ENCODE measurements around the gene PRKCE. TPM values are rescaled to one million over a fixed set of nuclear protein-coding genes. Genes with fewer than 3 reads are reported as not detected.

Gene PRKCE
- total and polyA plus RNA-seq, 2 donors (not counting 1 experiment from before 2014, with no cell fraction given) = 23.6 to 271 TPM

GRCh38 chr2:45902781-45903375 is 251.4 kb downstream of the PRKCE start:
- no peaks in the 10 kb centered on the region for H3K9me3 Mint-ChIP-seq (ENCODE audit: insufficient read depth)
- peaks cover 0 to 9% of the 10 kb centered on the region in 2 experiments for H3K36me3 ChIP-seq (replicated peaks in 1 of 2; ENCODE audit: control extremely low read depth in 1 of 2, control insufficient read depth in 1 of 2, extremely low read depth in 1 of 2, insufficient read depth in 2 of 2, low read length in 1 of 2)
- intact Hi-C loops (cut with micrococcal nuclease) = no loop called here
- no peak overlapping the region for H2AFZ ChIP-seq (ENCODE audit: insufficient read depth, low read depth, low read length, poor library complexity, severe bottlenecking)
- H3K9me3 ChIP-seq (ENCODE audit: control extremely low read depth in 1 of 3, control insufficient read depth in 2 of 3, insufficient read depth in 1 of 3, low read length in 2 of 3) = no peaks in the 10 kb centered on the region
- ATAC-seq (ENCODE audit: low read depth) (no peak), DNase-seq (no peak)
- no peak overlapping the region for H3K4me3 ChIP-seq (ENCODE audit: control extremely low read depth in 1 of 5, extremely low read depth in 1 of 5, insufficient read depth in 1 of 5, low read depth in 2 of 5, low read length in 4 of 5)
- ChIA-PET POLR2A (no interaction called here), CTCF (no interaction called here)
- H3K27me3 ChIP-seq (replicated peaks in 1 of 4; ENCODE audit: control extremely low read depth in 1 of 4, control insufficient read depth in 3 of 4, insufficient read depth in 4 of 4, low read length in 3 of 4) = no peaks in the 10 kb centered on the region
- H4K20me1 ChIP-seq (ENCODE audit: control insufficient read depth, insufficient read depth, low read length, poor library complexity, severe bottlenecking) = peaks cover 12% of the 10 kb centered on the region
- H3K79me2 ChIP-seq (ENCODE audit: control insufficient read depth, insufficient read depth, low read length) = peaks cover 47% of the 10 kb centered on the region
- peaks cover 9 to 23% of the 10 kb centered on the region in 2 donors for H3K4me1 ChIP-seq (ENCODE audit: control insufficient read depth in 2 of 2, insufficient read depth in 2 of 2, low read length in 2 of 2)
- peaks cover 48% of the 10 kb centered on the region for H3K4me1 Mint-ChIP-seq
- H3K27ac ChIP-seq (ENCODE audit: low read length in 2 of 2) = no peak overlapping the region
- no peak overlapping the region for H3K27ac Mint-ChIP-seq
- no peak for TF ChIP-seq CTCF (IDR thresholded peaks at IDR 0.05)
- no peak for TF ChIP-seq EZH2 (IDR thresholded peaks at IDR 0.05; ENCODE audit: borderline replicate concordance, insufficient read depth, low read depth, low read length, poor library complexity, severe bottlenecking)
- no peak overlapping the region for H3K4me2 ChIP-seq (replicated peaks; ENCODE audit: low read depth, low read length, poor library complexity, severe bottlenecking)
- 60% methylated on average over 1 of the region's 2 CpGs for WGBS (ENCODE audit: insufficient coverage)
- H3K4me3 Mint-ChIP-seq = no peak overlapping the region
- H3K9ac ChIP-seq (ENCODE audit: low read length) = no peak overlapping the region
- H3K27me3 Mint-ChIP-seq = no peaks in the 10 kb centered on the region

DNA sequence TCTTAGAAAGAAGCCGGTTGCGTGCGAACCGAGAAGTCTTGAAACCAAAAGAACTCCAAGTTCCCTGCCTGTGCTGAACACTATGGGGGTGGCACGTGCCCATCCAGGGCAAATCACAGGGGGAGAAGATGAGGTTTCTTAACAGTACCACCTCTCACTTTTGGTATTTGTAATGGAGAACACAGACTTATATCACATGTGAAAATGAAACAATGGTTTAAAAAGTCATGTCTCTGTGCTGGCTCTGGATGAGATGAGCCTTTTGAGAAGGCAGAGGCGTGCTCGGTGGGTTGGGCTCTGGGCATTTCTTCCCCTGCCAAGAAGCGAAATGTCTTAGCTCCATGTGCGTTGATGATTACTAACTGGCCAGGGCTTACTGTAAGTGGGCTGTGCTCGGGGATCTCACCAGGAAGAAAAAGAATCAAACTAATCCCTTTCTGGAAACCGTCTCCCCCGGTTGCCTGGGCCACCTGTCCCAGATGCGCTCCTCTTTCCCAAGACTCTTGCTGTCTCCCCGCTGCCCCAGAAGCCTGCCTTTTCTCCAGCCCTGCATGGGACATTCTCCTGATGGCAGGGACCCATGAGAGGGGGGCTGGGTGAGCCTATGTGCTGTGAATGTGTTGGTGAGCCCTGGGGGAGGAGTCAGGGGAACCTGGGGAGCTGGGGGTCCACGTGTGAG is 252.9 kb downstream of the PRKCE start:
- no peak overlapping the region for H3K27ac ChIP-seq (ENCODE audit: low read length in 2 of 2)
- no peak overlapping the region for H3K4me3 ChIP-seq (ENCODE audit: control extremely low read depth in 1 of 5, extremely low read depth in 1 of 5, insufficient read depth in 1 of 5, low read depth in 2 of 5, low read length in 4 of 5)
- intact Hi-C loops (cut with micrococcal nuclease) = no loop called here
- no peak for ATAC-seq (ENCODE audit: low read depth)
- no peaks in the 10 kb centered on the region for H4K20me1 ChIP-seq (ENCODE audit: control insufficient read depth, insufficient read depth, low read length, poor library complexity, severe bottlenecking)
- no peak overlapping the region for H2AFZ ChIP-seq (ENCODE audit: insufficient read depth, low read depth, low read length, poor library complexity, severe bottlenecking)
- TF ChIP-seq EZH2 (IDR thresholded peaks at IDR 0.05; ENCODE audit: borderline replicate concordance, insufficient read depth, low read depth, low read length, poor library complexity, severe bottlenecking) (no peak), CTCF (IDR thresholded peaks at IDR 0.05) (no peak)
- Mint-ChIP-seq H3K4me3 (no peak overlapping the region), H3K9me3 (ENCODE audit: insufficient read depth) (no peaks in the 10 kb centered on the region), H3K27me3 (no peaks in the 10 kb centered on the region), H3K27ac (no peak overlapping the region), H3K4me1 (peaks cover 56% of the 10 kb centered on the region)
- no peak overlapping the region for H3K9ac ChIP-seq (ENCODE audit: low read length)
- peaks cover 0 to 9% of the 10 kb centered on the region in 2 experiments for H3K36me3 ChIP-seq (replicated peaks in 1 of 2; ENCODE audit: control extremely low read depth in 1 of 2, control insufficient read depth in 1 of 2, extremely low read depth in 1 of 2, insufficient read depth in 2 of 2, low read length in 1 of 2)
- no peaks in the 10 kb centered on the region for H3K27me3 ChIP-seq (replicated peaks in 1 of 4; ENCODE audit: control extremely low read depth in 1 of 4, control insufficient read depth in 3 of 4, insufficient read depth in 4 of 4, low read length in 3 of 4)
- H3K4me2 ChIP-seq (replicated peaks; ENCODE audit: low read depth, low read length, poor library complexity, severe bottlenecking) = no peak overlapping the region
- ChIA-PET POLR2A (no interaction called here), CTCF (no interaction called here)
- 96% methylated on average over 13 of the region's 15 CpGs for WGBS (ENCODE audit: insufficient coverage)
- no peaks in the 10 kb centered on the region for H3K9me3 ChIP-seq (ENCODE audit: control extremely low read depth in 1 of 3, control insufficient read depth in 2 of 3, insufficient read depth in 1 of 3, low read length in 2 of 3)
- H3K79me2 ChIP-seq (ENCODE audit: control insufficient read depth, insufficient read depth, low read length) = peaks cover 35% of the 10 kb centered on the region
- no peak for DNase-seq
- peaks cover 20 to 31% of the 10 kb centered on the region in 2 donors for H3K4me1 ChIP-seq (ENCODE audit: control insufficient read depth in 2 of 2, insufficient read depth in 2 of 2, low read length in 2 of 2)
